OCI-LY7 (cell line): ENCODE results near the gene NFYC. TPM values are rescaled to one million over a fixed set of nuclear protein-coding genes. Genes with fewer than 3 reads are reported as not detected.

Source experiments
- BruUV-seq: library from RNA; stranded (reverse); fragments of 400-500 nt; replicated peaks from 2 replicates; lab custom pipeline; 2021; lab: Mats Ljungman, UMichigan
- CTCF ChIA-PET: fragments of 300-600 bp; sonication (Branson Sonifier 250); formaldehyde crosslinking; loops from one replicate; lab custom pipeline; 2022; ENCODE audit warnings: antibody characterized with exemption; ENCODE audit not compliant: unreplicated experiment; lab: Charles Lee
- POLR2A ChIA-PET: fragments of 300-600 bp; sonication (Branson Sonifier 250); formaldehyde crosslinking; loops from one replicate; lab custom pipeline; 2022; ENCODE audit warnings: antibody characterized with exemption; lab: Charles Lee
- DNase-seq: peaks from one replicate; pipeline ENCODE4 v3.0.0-alpha.2; 2015; ENCODE audit warnings: low spot score
- H2AFZ ChIP-seq: fragments of 200-600 bp; sonication (generic), shearing (Covaris generic); 2 replicates; pipeline ENCODE4 v1.6.1; 2014; ENCODE audit warnings: mild to moderate bottlenecking, antibody characterized with exemption, low read length, moderate library complexity
- H3K27ac ChIP-seq: fragments of 200-600 bp; sonication (generic); 2 replicates; pipeline ENCODE4 v1.5.1; 2014; ENCODE audit warnings: mixed run types, low read depth, mild to moderate bottlenecking, moderate library complexity, low read length, inconsistent platforms; ENCODE audit not compliant: poor library complexity, severe bottlenecking
- H3K36me3 ChIP-seq: fragments of 200-600 bp; sonication (generic); 2 replicates; pipeline ENCODE4 v1.6.1; 2014; ENCODE audit warnings: mild to moderate bottlenecking, antibody characterized with exemption, low read length, moderate library complexity, mixed read lengths; ENCODE audit not compliant: insufficient read depth
- H3K4me1 ChIP-seq: fragments of 200-600 bp; sonication (generic); 2 replicates; pipeline ENCODE4 v1.5.1; 2014; ENCODE audit warnings: mild to moderate bottlenecking, low read length; ENCODE audit not compliant: insufficient read depth, poor library complexity, severe bottlenecking
- H3K4me2 ChIP-seq: fragments of 200-600 bp; sonication (generic); 2 replicates; pipeline ENCODE4 v1.6.1; 2014; ENCODE audit warnings: mild to moderate bottlenecking, low read length
- H3K4me3 ChIP-seq: fragments of 200-600 bp; sonication (generic); 2 replicates; pipeline ENCODE4 v1.5.1; 2014; ENCODE audit warnings: mild to moderate bottlenecking, low read depth, low read length; ENCODE audit not compliant: poor library complexity, severe bottlenecking
- H3K79me2 ChIP-seq: fragments of 200-600 bp; sonication (generic); 2 replicates; pipeline ENCODE4 v1.6.1; 2016; ENCODE audit warnings: low read depth, mild to moderate bottlenecking, low read length, moderate library complexity, mixed read lengths; ENCODE audit not compliant: insufficient read depth
- H3K9me2 ChIP-seq: fragments of 200-600 bp; sonication (generic); 2 replicates; pipeline ENCODE4 v1.6.1; 2016; ENCODE audit warnings: mild to moderate bottlenecking, low read length, mixed read lengths; ENCODE audit not compliant: insufficient read depth
- H3K9me3 ChIP-seq: fragments of 200-600 bp; sonication (generic); 2 replicates; pipeline ENCODE4 v1.6.1; 2014; ENCODE audit warnings: mild to moderate bottlenecking, mixed run types, low read length, mixed read lengths
- H4K20me1 ChIP-seq: fragments of 200-600 bp; sonication (generic); 2 replicates; pipeline ENCODE4 v1.6.1; 2014; ENCODE audit warnings: mild to moderate bottlenecking, antibody characterized with exemption, low read length, moderate library complexity, mixed read lengths; ENCODE audit not compliant: insufficient read depth
- EZH2phosphoT487 ChIP-seq: fragments of 200-600 bp; sonication (generic); IDR thresholded peaks from 2 replicates; pipeline ENCODE4 v1.6.1; 2018; ENCODE audit warnings: low read depth, borderline replicate concordance, mild to moderate bottlenecking, mixed run types, antibody characterized with exemption, low read length, moderate library complexity, mixed read lengths
- intact Hi-C: fragments of 100-400 bp; cut with micrococcal nuclease; formaldehyde crosslinking; loops from one replicate; pipeline ENCODE4 v1.10.0; 2022; ENCODE audit not compliant: unreplicated experiment
- total RNA-seq, 2 experiments: library from RNA; depleted of rRNA in 1 of 2; stranded (reverse); fragments of >200 nt in 1 of 2; shearing (Covaris generic) in 1 of 2; gene quantifications; 2 replicates each; pipeline ENCODE4 v1.2.3, GENCODE V29; 2014 to 2022
- TF ChIP-seq, protein P1 (sequence below): fragments of 200-600 bp; sonication (generic); conservative IDR thresholded peaks from 2 replicates; pipeline ENCODE4 v1.5.1; 2014; ENCODE audit warnings: mild to moderate bottlenecking, antibody characterized with exemption, low read length, moderate library complexity, mixed read lengths

NFYC gene
- total RNA-seq, 2 experiments from 2014 or later: 39.1 to 71.0 TPM

DNA sequence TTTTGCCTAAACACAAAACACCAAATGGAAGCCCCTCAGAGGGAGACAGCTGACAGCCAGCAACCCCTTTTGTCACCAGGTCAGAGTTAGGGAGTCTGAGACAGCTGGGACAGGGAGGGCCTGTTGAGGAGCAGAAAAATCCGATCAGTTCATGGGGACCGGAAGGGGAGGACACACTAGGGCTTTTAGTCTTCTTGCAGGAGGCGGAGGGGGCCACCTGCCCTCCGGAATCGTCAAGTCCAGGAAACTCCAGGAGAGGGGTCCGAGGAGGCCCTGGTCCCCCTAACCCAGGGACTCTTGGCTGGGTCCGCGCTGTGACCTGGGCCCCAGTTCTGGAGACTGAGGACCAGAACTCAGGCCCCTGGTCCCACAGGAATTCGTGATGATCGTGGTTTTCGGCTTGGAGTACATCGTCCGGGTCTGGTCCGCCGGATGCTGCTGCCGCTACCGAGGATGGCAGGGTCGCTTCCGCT, 126.3 kb downstream of the NFYC start:
- Histone ChIP-seq H3K4me2 (peak overlapping the region; percentile 82), H2AFZ (no peak overlapping the region), H3K36me3 (no peaks in the 10 kb centered on the region), H3K4me1 (peaks cover 5% of the 10 kb centered on the region), H3K9me3 (no peaks in the 10 kb centered on the region), H3K9me2 (no peaks in the 10 kb centered on the region), H3K4me3 (peak overlapping the region; percentile 61), H3K27ac (no peak overlapping the region), H3K79me2 (no peaks in the 10 kb centered on the region), H4K20me1 (no peaks in the 10 kb centered on the region)
- ChIA-PET CTCF (interaction anchor here (0.6 kb wide), 1 partner anchor 61 kb away, joined by 4 read pairs; no protein-coding TSS in a partner anchor), POLR2A (no interaction called here)
- no peak for TF ChIP-seq EZH2phosphoT487
- TF ChIP-seq, protein P1, sequence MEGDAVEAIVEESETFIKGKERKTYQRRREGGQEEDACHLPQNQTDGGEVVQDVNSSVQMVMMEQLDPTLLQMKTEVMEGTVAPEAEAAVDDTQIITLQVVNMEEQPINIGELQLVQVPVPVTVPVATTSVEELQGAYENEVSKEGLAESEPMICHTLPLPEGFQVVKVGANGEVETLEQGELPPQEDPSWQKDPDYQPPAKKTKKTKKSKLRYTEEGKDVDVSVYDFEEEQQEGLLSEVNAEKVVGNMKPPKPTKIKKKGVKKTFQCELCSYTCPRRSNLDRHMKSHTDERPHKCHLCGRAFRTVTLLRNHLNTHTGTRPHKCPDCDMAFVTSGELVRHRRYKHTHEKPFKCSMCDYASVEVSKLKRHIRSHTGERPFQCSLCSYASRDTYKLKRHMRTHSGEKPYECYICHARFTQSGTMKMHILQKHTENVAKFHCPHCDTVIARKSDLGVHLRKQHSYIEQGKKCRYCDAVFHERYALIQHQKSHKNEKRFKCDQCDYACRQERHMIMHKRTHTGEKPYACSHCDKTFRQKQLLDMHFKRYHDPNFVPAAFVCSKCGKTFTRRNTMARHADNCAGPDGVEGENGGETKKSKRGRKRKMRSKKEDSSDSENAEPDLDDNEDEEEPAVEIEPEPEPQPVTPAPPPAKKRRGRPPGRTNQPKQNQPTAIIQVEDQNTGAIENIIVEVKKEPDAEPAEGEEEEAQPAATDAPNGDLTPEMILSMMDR: no peak
- no peak for DNase-seq
- intact Hi-C loops: no loop called here
- BruUV-seq: no TSS peak

- no peaks in the 10 kb centered on the region for H4K20me1 ChIP-seq
- H3K27ac ChIP-seq: no peak overlapping the region
- intact Hi-C loops: no loop called here
- TF ChIP-seq, protein P1: no peak
- TF ChIP-seq EZH2phosphoT487: no peak
- no peaks in the 10 kb centered on the region for H3K79me2 ChIP-seq
- H3K9me3 ChIP-seq: no peaks in the 10 kb centered on the region
- ChIA-PET CTCF (no interaction called here), POLR2A (no interaction called here)
- peak overlapping the region; percentile 44; the same call in 1 of the 2 replicates for H2AFZ ChIP-seq
- no TSS peak for BruUV-seq
- peaks cover 5% of the 10 kb centered on the region for H3K4me1 ChIP-seq
- H3K9me2 ChIP-seq: no peaks in the 10 kb centered on the region
- DNase-seq: peak; percentile 84
- H3K36me3 ChIP-seq: no peaks in the 10 kb centered on the region
- peak overlapping the region; percentile 61 for H3K4me3 ChIP-seq
- peak overlapping the region; percentile 82 for H3K4me2 ChIP-seq
These were observed 126.9 kb downstream of the NFYC start for GRCh38 chr1:40818264-40818961.

DNA sequence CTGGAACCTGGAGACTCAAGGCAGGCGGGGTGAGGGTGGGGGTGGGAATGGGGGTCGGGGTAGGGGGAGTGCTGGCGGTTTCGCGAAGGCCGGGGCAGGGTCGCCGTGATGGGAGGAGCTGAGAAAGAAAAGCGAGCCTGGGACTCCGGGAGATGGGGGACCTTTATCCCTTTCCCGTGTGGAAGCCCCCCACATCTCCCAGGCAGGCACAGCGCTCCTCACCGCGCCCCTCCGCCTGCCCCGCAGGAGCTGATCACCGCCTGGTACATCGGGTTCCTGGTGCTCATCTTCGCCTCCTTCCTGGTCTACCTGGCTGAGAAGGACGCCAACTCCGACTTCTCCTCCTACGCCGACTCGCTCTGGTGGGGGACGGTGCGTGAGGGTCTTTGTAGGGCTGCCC, 127.6 kb downstream of the NFYC start:
- ChIA-PET CTCF (no interaction called here), POLR2A (no interaction called here)
- Histone ChIP-seq H4K20me1 (no peaks in the 10 kb centered on the region), H3K9me3 (no peaks in the 10 kb centered on the region), H3K4me1 (peaks cover 5% of the 10 kb centered on the region), H2AFZ (no peak overlapping the region), H3K36me3 (no peaks in the 10 kb centered on the region), H3K4me3 (peak overlapping the region; percentile 61), H3K4me2 (peak overlapping the region; percentile 82; the same call in 1 of the 2 replicates), H3K9me2 (no peaks in the 10 kb centered on the region), H3K79me2 (no peaks in the 10 kb centered on the region), H3K27ac (no peak overlapping the region)
- intact Hi-C loops: no loop called here
- no peak for DNase-seq
- BruUV-seq: no TSS peak
- no peak for TF ChIP-seq EZH2phosphoT487
- TF ChIP-seq, protein P1: no peak
